Measurements from ENCODE around the gene L1CAM.

L1CAM gene

GRCh38 chrX:153878969-153879653, 6.9 kb downstream of the L1CAM start:
- no peak for DNase-seq

GRCh38 chrX:153878345-153878744, 7.6 kb downstream of the L1CAM start:
- DNase-seq: no peak

GRCh38 chrX:153877571-153878261, 8.3 kb downstream of the L1CAM start:
- no peak for DNase-seq

- peak in 1 of 58 donors; percentile 15 for DNase-seq
Measured at GRCh38 chrX:153876112-153876491, 9.9 kb downstream of the L1CAM start.

GRCh38 chrX:153875391-153876111, 10.4 kb downstream of the L1CAM start:
- DNase-seq: peak in 28 of 58 donors; percentile 1 to 66 (median 25)

GRCh38 chrX:153874366-153875125, 11.4 kb downstream of the L1CAM start:
- no peak for DNase-seq

- DNase-seq: no peak
Measured at GRCh38 chrX:153874085-153874365, 11.9 kb downstream of the L1CAM start.

GRCh38 chrX:153873282-153874084, 12.5 kb downstream of the L1CAM start:
- DNase-seq: peak in 3 of 58 donors; percentile 9 to 25 (median 14)

GRCh38 chrX:153871946-153872878, 13.8 kb downstream of the L1CAM start:
- no peak for DNase-seq

GRCh38 chrX:153871451-153871850, 14.5 kb downstream of the L1CAM start:
- no peak for DNase-seq

- no peak for DNase-seq
Measured at GRCh38 chrX:153870791-153871360, 15.1 kb downstream of the L1CAM start.

GRCh38 chrX:153870288-153870690, 15.7 kb downstream of the L1CAM start:
- DNase-seq: no peak

- DNase-seq: no peak
Measured at GRCh38 chrX:153869473-153870287, 16.3 kb downstream of the L1CAM start.

GRCh38 chrX:153868576-153869472, 17.1 kb downstream of the L1CAM start:
- DNase-seq: no peak

GRCh38 chrX:153867671-153868070, 18.3 kb downstream of the L1CAM start:
- DNase-seq: no peak

GRCh38 chrX:153867139-153867538, 18.8 kb downstream of the L1CAM start:
- DNase-seq: no peak

GRCh38 chrX:153866302-153867019, 19.5 kb downstream of the L1CAM start:
- peak in 1 of 58 donors; percentile 37 for DNase-seq

Data from anterior cingulate cortex (tissue), 58 donors.